SK-N-SH (cell line): ENCODE results near the gene RGS6. TPM values are rescaled to one million over a fixed set of nuclear protein-coding genes. Genes with fewer than 3 reads are reported as not detected.
A peak's percentile ranks its signal among the peaks of the same experiment; 100 is the strongest.

Source experiments
- CTCF ChIA-PET: fragments of 300-600, 350-600 bp; formaldehyde crosslinking; extraction: SDS; loops from one replicate; lab custom pipeline; 2021; lab: Yijun Ruan, JAX
- POLR2A ChIA-PET: fragments of 350-600 bp; sonication (Branson Sonifier 250); formaldehyde crosslinking; extraction: SDS; loops from one replicate; lab custom pipeline; 2020; ENCODE audit warnings: antibody characterized with exemption, inconsistent platforms; lab: Yijun Ruan, JAX
- DNase-seq: peaks from one replicate; pipeline ENCODE4 v3.0.0; 2012
- H2AFZ ChIP-seq: fragments of 200-600 bp; sonication (generic); 2 replicates; pipeline ENCODE4 v1.8.1; 2016; ENCODE audit warnings: antibody characterized with exemption, mild to moderate bottlenecking, low read depth
- H3F3A ChIP-seq: fragments of 200-600 bp; sonication (generic); replicated peaks from 2 replicates; pipeline ENCODE3; 2016; ENCODE audit warnings: antibody characterized with exemption, mild to moderate bottlenecking; ENCODE audit not compliant: insufficient read depth
- H3K27ac ChIP-seq, 2 experiments: fragments of 200-500 bp in 1 of 2; fragments of 200-600 bp in 1 of 2; sonication (Bioruptor generic) in 1 of 2; sonication (generic), shearing (Covaris generic) in 1 of 2; 2 replicates each; pipeline versions ENCODE4 v1.5.1 to v1.6.1; 2014 to 2016; ENCODE audit warnings: low read depth in 2 of 2, inconsistent platforms in 1 of 2, low read length in 1 of 2, mild to moderate bottlenecking in 1 of 2, mixed read lengths in 1 of 2
- H3K27me3 ChIP-seq: fragments of 200-600 bp; sonication (generic), shearing (Covaris generic); 2 replicates; pipeline ENCODE4 v1.6.1; 2016; ENCODE audit warnings: mixed run types; ENCODE audit not compliant: insufficient read depth
- H3K36me3 ChIP-seq, 2 experiments: fragments of 200-500 bp in 1 of 2; fragments of 200-600 bp in 1 of 2; sonication (Bioruptor generic) in 1 of 2; sonication (generic) in 1 of 2; replicated peaks in 1 of 2; 2 replicates each; pipeline versions ENCODE3 to v1.5.1; 2014 to 2016; ENCODE audit warnings: low read length in 1 of 2, mild to moderate bottlenecking in 1 of 2; ENCODE audit not compliant: insufficient read depth in 2 of 2, control insufficient read depth in 1 of 2
- H3K4me1 ChIP-seq, 2 experiments: fragments of 200-500 bp in 1 of 2; fragments of 200-600 bp in 1 of 2; sonication (Bioruptor generic) in 1 of 2; sonication (generic), shearing (Covaris generic) in 1 of 2; 2 replicates each; pipeline versions ENCODE4 v1.5.1 to v1.6.1; 2014 to 2016; ENCODE audit warnings: low read depth in 1 of 2, low read length in 1 of 2, mixed run types in 1 of 2; ENCODE audit not compliant: insufficient read depth in 2 of 2, control insufficient read depth in 1 of 2
- H3K4me2 ChIP-seq: fragments of 200-600 bp; sonication (generic), shearing (Covaris generic); 2 replicates; pipeline ENCODE4 v1.6.1; 2017; ENCODE audit warnings: mixed run types
- H3K4me3 ChIP-seq, 2 experiments: fragments of 200-500 bp in 1 of 2; fragments of 200-600 bp in 1 of 2; sonication (Bioruptor generic) in 1 of 2; sonication (generic), shearing (Covaris generic) in 1 of 2; 2 replicates each; pipeline versions ENCODE4 v1.5.1 to v1.8.1; 2014 to 2016; ENCODE audit warnings: low read depth in 2 of 2, inconsistent platforms in 1 of 2, low read length in 1 of 2, mild to moderate bottlenecking in 1 of 2, mixed read lengths in 1 of 2, moderate library complexity in 1 of 2
- H3K79me2 ChIP-seq: fragments of 200-600 bp; sonication (generic); 2 replicates; pipeline ENCODE4 v1.8.1; 2017; ENCODE audit warnings: mild to moderate bottlenecking; ENCODE audit not compliant: insufficient read depth
- H3K9ac ChIP-seq: fragments of 200-600 bp; sonication (generic); 2 replicates; pipeline ENCODE4 v1.6.1; 2017; ENCODE audit warnings: mixed run types
- H3K9me2 ChIP-seq: fragments of 200-600 bp; sonication (generic); 2 replicates; pipeline ENCODE4 v1.6.1; 2017; ENCODE audit warnings: mixed run types
- H3K9me3 ChIP-seq: fragments of 200-600 bp; sonication (generic); 2 replicates; pipeline ENCODE4 v1.6.1; 2017; ENCODE audit warnings: mixed run types, mild to moderate bottlenecking, moderate library complexity
- H4K20me1 ChIP-seq: fragments of 200-600 bp; sonication (generic); 2 replicates; pipeline ENCODE4 v1.6.1; 2017; ENCODE audit warnings: mild to moderate bottlenecking, mixed run types; ENCODE audit not compliant: insufficient read depth
- CHD2 ChIP-seq: fragments of 150-350 bp; IDR thresholded peaks from 2 replicates; pipeline ENCODE4 v1.6.1; 2018; ENCODE audit warnings: low read length; ENCODE audit not compliant: partially characterized antibody
- EP300 ChIP-seq, 2 experiments: IDR thresholded peaks; 2 replicates each; pipeline versions ENCODE4 v1.4.0 to v1.6.1; 2012; ENCODE audit warnings: borderline replicate concordance in 1 of 2, low read depth in 1 of 2, low read length in 1 of 2
- EZH2phosphoT487 ChIP-seq: fragments of 200-600 bp; sonication (generic); IDR thresholded peaks from 2 replicates; pipeline ENCODE4 v1.6.1; 2017; ENCODE audit warnings: low read depth, mixed run types, mild to moderate bottlenecking, antibody characterized with exemption, moderate library complexity, borderline replicate concordance
- FOSL2 ChIP-seq: IDR thresholded peaks from 2 replicates; pipeline ENCODE4 v1.4.0; 2012; ENCODE audit warnings: low read depth, mild to moderate bottlenecking, moderate library complexity, borderline replicate concordance
- FOXJ3 ChIP-seq: sonication (generic); formaldehyde crosslinking; IDR thresholded peaks from 2 replicates; pipeline ENCODE4 v1.5.1; 2020; ENCODE audit warnings: mild to moderate bottlenecking, missing genetic modification reagents
- GABPA ChIP-seq: IDR thresholded peaks from 2 replicates; pipeline ENCODE4 v1.4.0; 2012; ENCODE audit warnings: low read depth, mild to moderate bottlenecking
- NRF1 ChIP-seq: IDR thresholded peaks from 2 replicates; pipeline ENCODE4 v1.6.1; 2012; ENCODE audit warnings: low read depth, mild to moderate bottlenecking, low read length
- RFX5 ChIP-seq: IDR thresholded peaks from 2 replicates; pipeline ENCODE4 v1.6.1; 2012; ENCODE audit warnings: mild to moderate bottlenecking, improper control_type of control experiment, low read length
- SIN3A ChIP-seq: IDR thresholded peaks from 2 replicates; pipeline ENCODE4 v1.6.1; 2012; ENCODE audit warnings: low read depth, mild to moderate bottlenecking, low read length, moderate library complexity, borderline replicate concordance
- TAF1 ChIP-seq: IDR thresholded peaks from 2 replicates; pipeline ENCODE4 v1.6.1; 2012; ENCODE audit warnings: low read depth, mild to moderate bottlenecking, low read length, moderate library complexity, borderline replicate concordance
- WGBS: methylation state at CpG from one replicate; pipeline ENCODE4 v1.1.6; 2017; ENCODE audit warnings: low lambda C conversion rate; 5-methylcytosine and 5-hydroxymethylcytosine counted together
- polyA plus RNA-seq, 3 experiments: library from polyadenylated mRNA; depleted of rRNA; stranded (reverse); fragments of >200 nt; gene quantifications; 2 replicates each; pipeline ENCODE4 v1.2.3, GENCODE V29; 2012
- TF ChIP-seq, protein P1 (sequence below): IDR thresholded peaks from 2 replicates; pipeline ENCODE4 v1.4.0; 2012; ENCODE audit warnings: low read depth
- TF ChIP-seq, protein P2 (sequence below): IDR thresholded peaks from 2 replicates; pipeline ENCODE4 v1.6.1; 2012; ENCODE audit warnings: mild to moderate bottlenecking, low read depth, low read length, moderate library complexity

RGS6 gene
- polyA plus RNA-seq, 1 of the 3 experiments (the other 2 are of a cell fraction) = not detected

DNA sequence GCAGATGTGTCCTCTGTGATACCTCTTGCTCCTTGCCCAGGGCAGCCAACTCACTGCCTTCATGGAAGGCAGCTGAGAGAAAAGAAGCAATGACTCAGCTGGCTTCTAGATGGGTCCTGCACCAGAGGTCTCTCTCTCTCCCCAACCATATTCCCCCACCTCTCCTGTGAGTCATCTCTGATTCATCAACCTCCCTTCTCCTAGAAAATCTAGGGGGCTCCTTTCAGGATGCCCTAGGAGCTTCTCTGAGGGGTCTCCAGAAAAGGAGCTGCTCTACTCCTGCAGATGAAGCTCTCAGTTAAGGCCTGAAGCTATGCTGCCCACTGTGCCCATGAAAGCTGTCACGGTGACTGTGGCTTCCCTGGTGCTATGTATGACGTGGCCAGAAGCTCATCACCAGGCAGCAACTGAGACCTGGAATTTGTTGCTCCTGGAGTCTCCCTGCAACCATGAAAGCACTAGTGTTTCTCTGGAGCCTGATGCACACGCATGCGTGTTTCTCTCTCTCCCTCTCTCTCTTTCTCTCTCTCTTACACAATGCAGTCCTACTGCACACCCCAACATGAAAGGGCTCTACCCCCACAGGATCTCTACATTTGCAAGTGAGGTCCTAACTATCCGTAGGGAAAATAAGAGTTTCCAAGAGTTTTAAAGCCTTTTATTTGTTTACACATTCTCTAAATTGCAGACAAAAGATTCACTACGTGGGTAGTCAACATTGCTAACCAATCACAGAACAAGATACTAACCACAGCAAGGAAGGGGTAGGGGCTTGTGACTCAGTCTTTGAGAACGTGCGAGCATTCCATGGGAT is 676.4 kb downstream of the RGS6 start (continued):
- TF ChIP-seq CHD2 (no peak), SIN3A (no peak)
- TF ChIP-seq, protein P1, sequence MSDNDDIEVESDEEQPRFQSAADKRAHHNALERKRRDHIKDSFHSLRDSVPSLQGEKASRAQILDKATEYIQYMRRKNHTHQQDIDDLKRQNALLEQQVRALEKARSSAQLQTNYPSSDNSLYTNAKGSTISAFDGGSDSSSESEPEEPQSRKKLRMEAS = peak; percentile 24; the same call in 1 of the 2 replicates

DNA sequence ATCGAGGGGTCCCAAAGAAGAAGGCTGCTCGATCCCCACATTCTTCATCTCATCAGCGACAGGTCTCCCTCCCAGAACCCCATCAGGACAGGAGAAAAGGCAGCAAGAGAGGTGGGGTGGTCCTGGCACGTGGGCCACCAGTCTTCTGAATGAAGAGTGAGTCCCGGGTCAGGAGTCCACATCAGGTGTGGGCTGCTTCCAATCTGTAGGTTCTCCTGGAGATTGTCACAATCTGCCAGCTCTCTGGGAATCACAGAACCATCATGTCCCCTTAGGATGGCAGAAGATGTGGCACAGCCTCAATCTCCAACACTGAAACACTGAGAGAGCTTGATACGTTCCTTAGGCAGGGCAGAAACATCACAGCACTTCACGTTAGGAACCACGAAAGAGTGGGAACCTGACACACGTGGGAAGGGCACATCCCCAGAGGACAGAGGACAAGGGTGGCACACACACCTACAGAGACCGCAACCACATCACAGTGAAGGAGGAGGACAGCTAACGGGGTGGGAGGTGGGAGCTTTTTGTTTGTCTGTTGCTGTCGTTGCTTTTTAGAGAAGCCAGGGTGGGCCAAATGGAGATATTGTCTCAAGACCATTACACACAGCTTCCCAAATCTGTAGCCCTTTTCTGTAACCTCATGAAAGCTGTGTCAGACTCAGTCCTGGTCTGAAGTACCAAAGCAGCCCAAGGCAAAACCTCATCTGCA is 677.1 kb downstream of the RGS6 start:
- no peaks in the 10 kb centered on the region for H3K9me3 ChIP-seq
- H3K9me2 ChIP-seq = no peaks in the 10 kb centered on the region
- H3K4me2 ChIP-seq = peak overlapping the region; percentile 45
- H3K9ac ChIP-seq = no peak overlapping the region
- POLR2A ChIA-PET = no interaction called here
- H3K4me1 ChIP-seq = peaks cover 14 to 16% of the 10 kb centered on the region in 2 experiments; a peak in 3 of 4 replicates
- no peak for DNase-seq
- H3K79me2 ChIP-seq = no peaks in the 10 kb centered on the region
- WGBS = 83% methylated on average over 12 of the region's 12 CpGs
- no peaks in the 10 kb centered on the region for H3K27me3 ChIP-seq
- no peak for TF ChIP-seq RFX5
- TF ChIP-seq, all 33 proteins: peak for 0
- no peaks in the 10 kb centered on the region for H3K36me3 ChIP-seq
- no peaks in the 10 kb centered on the region for H3F3A ChIP-seq
- CTCF ChIA-PET = no interaction called here
- no peak overlapping the region for H2AFZ ChIP-seq
- H3K4me3 ChIP-seq = no peak overlapping the region
- H4K20me1 ChIP-seq = no peaks in the 10 kb centered on the region
- H3K27ac ChIP-seq = peak overlapping the region in 1 of 2 experiments; percentile 62; a peak in 2 of 4 replicates

DNA sequence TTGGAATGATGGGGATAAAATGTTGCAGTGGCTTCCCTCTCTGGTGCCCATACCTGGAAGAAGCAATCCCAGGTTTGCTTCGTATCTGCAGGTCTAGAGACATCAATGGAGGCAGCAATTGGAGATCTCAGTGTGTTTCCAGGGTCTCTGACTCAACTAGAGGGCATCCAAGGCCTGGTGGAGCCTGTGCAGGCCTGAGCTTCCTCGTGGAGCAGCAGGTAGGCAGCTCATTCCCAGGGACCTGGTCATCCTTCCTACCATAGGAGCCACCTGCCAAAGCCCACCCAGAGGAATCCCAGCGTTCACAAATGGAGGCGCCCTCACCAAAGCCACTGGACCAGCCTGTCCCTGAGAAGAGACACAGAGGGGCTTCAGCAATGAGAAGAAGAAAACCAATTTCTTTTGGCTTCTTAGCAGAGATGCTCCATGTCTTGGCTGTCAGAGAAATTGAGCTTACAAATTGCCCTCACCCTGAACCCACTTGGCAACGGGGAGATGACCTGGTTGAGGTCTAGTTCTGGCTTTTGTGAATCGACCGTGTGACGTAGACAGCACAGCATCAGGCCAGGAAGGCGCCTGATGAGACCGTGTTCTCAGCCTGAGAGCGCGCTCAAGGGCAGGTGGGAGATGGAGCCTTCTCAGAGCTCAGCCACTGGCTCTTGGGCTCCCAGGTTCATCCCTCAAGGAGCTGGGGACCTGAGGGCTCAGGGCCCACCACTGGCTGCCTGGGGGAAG is 678.0 kb downstream of the RGS6 start:
- WGBS = 90% methylated on average over 12 of the region's 12 CpGs
- no peak for DNase-seq
- TF ChIP-seq NRF1 = no peak
- TF ChIP-seq GABPA = no peak
- no peak for TF ChIP-seq TAF1
- no peak for TF ChIP-seq EZH2phosphoT487
- no peak for TF ChIP-seq FOSL2
- TF ChIP-seq EP300 (IDR thresholded peaks at IDR 0.05; ENCODE audit: borderline replicate concordance in 1 of 2, low read depth in 1 of 2, low read length in 1 of 2) = no peak
- no peak for TF ChIP-seq FOXJ3 (CRISPR knock-in tag)
- TF ChIP-seq, protein P2, sequence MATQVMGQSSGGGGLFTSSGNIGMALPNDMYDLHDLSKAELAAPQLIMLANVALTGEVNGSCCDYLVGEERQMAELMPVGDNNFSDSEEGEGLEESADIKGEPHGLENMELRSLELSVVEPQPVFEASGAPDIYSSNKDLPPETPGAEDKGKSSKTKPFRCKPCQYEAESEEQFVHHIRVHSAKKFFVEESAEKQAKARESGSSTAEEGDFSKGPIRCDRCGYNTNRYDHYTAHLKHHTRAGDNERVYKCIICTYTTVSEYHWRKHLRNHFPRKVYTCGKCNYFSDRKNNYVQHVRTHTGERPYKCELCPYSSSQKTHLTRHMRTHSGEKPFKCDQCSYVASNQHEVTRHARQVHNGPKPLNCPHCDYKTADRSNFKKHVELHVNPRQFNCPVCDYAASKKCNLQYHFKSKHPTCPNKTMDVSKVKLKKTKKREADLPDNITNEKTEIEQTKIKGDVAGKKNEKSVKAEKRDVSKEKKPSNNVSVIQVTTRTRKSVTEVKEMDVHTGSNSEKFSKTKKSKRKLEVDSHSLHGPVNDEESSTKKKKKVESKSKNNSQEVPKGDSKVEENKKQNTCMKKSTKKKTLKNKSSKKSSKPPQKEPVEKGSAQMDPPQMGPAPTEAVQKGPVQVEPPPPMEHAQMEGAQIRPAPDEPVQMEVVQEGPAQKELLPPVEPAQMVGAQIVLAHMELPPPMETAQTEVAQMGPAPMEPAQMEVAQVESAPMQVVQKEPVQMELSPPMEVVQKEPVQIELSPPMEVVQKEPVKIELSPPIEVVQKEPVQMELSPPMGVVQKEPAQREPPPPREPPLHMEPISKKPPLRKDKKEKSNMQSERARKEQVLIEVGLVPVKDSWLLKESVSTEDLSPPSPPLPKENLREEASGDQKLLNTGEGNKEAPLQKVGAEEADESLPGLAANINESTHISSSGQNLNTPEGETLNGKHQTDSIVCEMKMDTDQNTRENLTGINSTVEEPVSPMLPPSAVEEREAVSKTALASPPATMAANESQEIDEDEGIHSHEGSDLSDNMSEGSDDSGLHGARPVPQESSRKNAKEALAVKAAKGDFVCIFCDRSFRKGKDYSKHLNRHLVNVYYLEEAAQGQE = no peak
- no peak overlapping the region for H3K4me3 ChIP-seq
- no peak overlapping the region for H3K4me2 ChIP-seq
- ChIA-PET POLR2A (no interaction called here), CTCF (interaction anchor here (1.6 kb wide), 1 partner anchor 294 kb away, joined by 3 read pairs; no protein-coding TSS in a partner anchor)
- no peaks in the 10 kb centered on the region for H3K9me3 ChIP-seq
- H2AFZ ChIP-seq = no peak overlapping the region
- no peak overlapping the region for H3K27ac ChIP-seq
- H3K4me1 ChIP-seq = peaks cover 16 to 18% of the 10 kb centered on the region in 2 experiments; a peak in 3 of 4 replicates
- no peaks in the 10 kb centered on the region for H3K36me3 ChIP-seq
- H4K20me1 ChIP-seq = no peaks in the 10 kb centered on the region
- no peaks in the 10 kb centered on the region for H3K27me3 ChIP-seq
- H3K9me2 ChIP-seq = no peaks in the 10 kb centered on the region
- H3K9ac ChIP-seq = no peak overlapping the region
- H3K79me2 ChIP-seq = no peaks in the 10 kb centered on the region
- H3F3A ChIP-seq = no peaks in the 10 kb centered on the region
